Tibial nerve (tissue), 4 donors: ENCODE results near the gene TMEM109. TPM values are rescaled to one million over a fixed set of nuclear protein-coding genes. Genes with fewer than 3 reads are reported as not detected.

ENCODE experiments used
- DNase-seq, 2 donors: peaks; one replicate each; pipeline ENCODE4 v3.0.0-alpha.2; 2019; ENCODE audit warnings: low spot score in 2 of 2
- H3K27ac ChIP-seq, 4 donors: fragments of 200-600 bp; sonication (generic) in 3 of 4; one replicate each; pipeline ENCODE4 v1.5.1; 2017 to 2019; ENCODE audit warnings: mild to moderate bottlenecking in 1 of 4
- H3K27me3 ChIP-seq, 2 donors: fragments of 200-600 bp; sonication (generic) in 1 of 2; one replicate each; pipeline versions ENCODE4 v1.5.1 to v1.6.0; 2017 to 2019
- H3K36me3 ChIP-seq, 3 donors: fragments of 200-600 bp; sonication (generic); one replicate each; pipeline ENCODE4 v1.5.1; 2018 to 2019
- H3K4me1 ChIP-seq, 4 donors: fragments of 200-600 bp; sonication (generic) in 3 of 4; one replicate each; pipeline ENCODE4 v1.5.1; 2017 to 2019
- H3K4me3 ChIP-seq, 4 donors: fragments of 200-600 bp; sonication (generic) in 3 of 4; one replicate each; pipeline ENCODE4 v1.5.1; 2017 to 2019; ENCODE audit warnings: mild to moderate bottlenecking in 1 of 4, moderate library complexity in 1 of 4
- H3K9me3 ChIP-seq, 4 donors: fragments of 200-600 bp; sonication (generic) in 3 of 4; one replicate each; pipeline ENCODE4 v1.5.1; 2017 to 2019
- CTCF ChIP-seq, 5 experiments: fragments of 200-600 bp in 3 of 5; fragments of 450-650 bp in 2 of 5; sonication (generic) in 3 of 5; IDR thresholded peaks; one replicate each; pipeline ENCODE4 v1.5.1; 2016 to 2019; ENCODE audit warnings: antibody characterized with exemption in 5 of 5, mild to moderate bottlenecking in 3 of 5, moderate library complexity in 2 of 5
- EP300 ChIP-seq, 2 donors: sonication (generic); formaldehyde crosslinking; IDR thresholded peaks; one replicate each; pipeline ENCODE4 v1.6.1; 2017; ENCODE audit warnings: antibody characterized with exemption in 2 of 2, mild to moderate bottlenecking in 1 of 2
- POLR2A ChIP-seq, 2 donors: fragments of 450-650 bp; IDR thresholded peaks; one replicate each; pipeline ENCODE4 v1.6.1; 2017; ENCODE audit warnings: antibody characterized with exemption in 2 of 2, mild to moderate bottlenecking in 2 of 2, moderate library complexity in 2 of 2
- WGBS, 2 donors: methylation state at CpG; one replicate each; pipeline ENCODE4 v1.1.5; 2018; 5-methylcytosine and 5-hydroxymethylcytosine counted together
- total RNA-seq, 4 donors: library from RNA; depleted of rRNA; stranded (reverse); fragments of >200 nt; gene quantifications; one replicate each; pipeline ENCODE4 v1.1.0, GENCODE V29; 2016

The TMEM109 gene
- total RNA-seq, 4 donors from 2014 or later = 173 to 300 (median 197) TPM

DNA sequence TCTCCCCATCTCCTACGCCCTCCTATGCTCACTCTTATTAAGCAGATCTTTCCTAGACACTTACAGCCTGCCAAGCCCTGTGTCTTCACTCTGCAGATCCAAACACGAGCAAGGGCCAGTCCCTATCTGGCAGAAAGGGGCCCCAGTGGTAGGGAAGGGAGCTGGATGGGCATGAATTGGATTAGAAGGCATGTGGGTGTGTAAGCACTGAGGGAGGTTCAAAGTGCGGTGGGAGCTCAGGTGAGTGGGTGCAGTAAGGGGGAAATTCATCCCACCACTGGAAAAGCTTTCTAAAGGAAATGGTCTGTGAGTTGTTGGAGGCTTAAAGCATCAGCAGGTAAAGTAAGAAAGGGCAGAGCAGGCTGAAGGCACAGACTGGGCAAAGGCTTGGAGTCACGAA lies 15.8 kb downstream of the TMEM109 start:
- H3K9me3 ChIP-seq = no peaks in the 10 kb centered on the region
- TF ChIP-seq CTCF (IDR thresholded peaks at IDR 0.05) = no peak
- no peak for TF ChIP-seq POLR2A (IDR thresholded peaks at IDR 0.05)
- no peak for TF ChIP-seq EP300 (IDR thresholded peaks at IDR 0.05)
- DNase-seq = no peak
- no peak overlapping the region for H3K4me3 ChIP-seq
- H3K27ac ChIP-seq = no peak overlapping the region
- H3K4me1 ChIP-seq = peaks cover 0 to 18% (median 8%) of the 10 kb centered on the region in 4 donors
- peaks cover 0 to 7% of the 10 kb centered on the region in 2 donors for H3K27me3 ChIP-seq
- WGBS, 2 donors = 80 to 83% methylated on average over 4 of the region's 4 CpGs
- peaks cover 0 to 38% (median 0%) of the 10 kb centered on the region in 3 donors for H3K36me3 ChIP-seq

- Histone ChIP-seq H3K9me3 (no peaks in the 10 kb centered on the region), H3K27ac (no peak overlapping the region), H3K36me3 (peaks cover 0 to 38% (median 0%) of the 10 kb centered on the region in 3 donors), H3K4me1 (peaks cover 0 to 12% (median 1%) of the 10 kb centered on the region in 4 donors), H3K4me3 (no peak overlapping the region), H3K27me3 (peaks cover 0 to under 1% of the 10 kb centered on the region in 2 donors)
- no peak for DNase-seq
- WGBS, 2 donors = 95 to 100% methylated on average over 2 to 4 of the region's 4 CpGs
- TF ChIP-seq CTCF (IDR thresholded peaks at IDR 0.05) (no peak), EP300 (IDR thresholded peaks at IDR 0.05) (no peak), POLR2A (IDR thresholded peaks at IDR 0.05) (no peak)
Measured at GRCh38 chr11:60930394-60930793, 16.4 kb downstream of the TMEM109 start.

- H3K27me3 ChIP-seq = no peaks in the 10 kb centered on the region
- no peak for DNase-seq
- H3K9me3 ChIP-seq = no peaks in the 10 kb centered on the region
- peaks cover 0 to 50% (median 0%) of the 10 kb centered on the region in 3 donors for H3K36me3 ChIP-seq
- no peak for TF ChIP-seq POLR2A (IDR thresholded peaks at IDR 0.05)
- no peak for TF ChIP-seq EP300 (IDR thresholded peaks at IDR 0.05)
- no peak for TF ChIP-seq CTCF (IDR thresholded peaks at IDR 0.05)
- H3K27ac ChIP-seq = peak overlapping the region in 1 of 4 donors; percentile 53
- 80 to 84% methylated on average over 8 to 9 of the region's 9 CpGs for WGBS, 2 donors
- H3K4me1 ChIP-seq = peaks cover 0 to 8% (median 0%) of the 10 kb centered on the region in 4 donors
- H3K4me3 ChIP-seq = no peak overlapping the region
Measured at GRCh38 chr11:60931917-60932316, 18.0 kb downstream of the TMEM109 start.

DNA sequence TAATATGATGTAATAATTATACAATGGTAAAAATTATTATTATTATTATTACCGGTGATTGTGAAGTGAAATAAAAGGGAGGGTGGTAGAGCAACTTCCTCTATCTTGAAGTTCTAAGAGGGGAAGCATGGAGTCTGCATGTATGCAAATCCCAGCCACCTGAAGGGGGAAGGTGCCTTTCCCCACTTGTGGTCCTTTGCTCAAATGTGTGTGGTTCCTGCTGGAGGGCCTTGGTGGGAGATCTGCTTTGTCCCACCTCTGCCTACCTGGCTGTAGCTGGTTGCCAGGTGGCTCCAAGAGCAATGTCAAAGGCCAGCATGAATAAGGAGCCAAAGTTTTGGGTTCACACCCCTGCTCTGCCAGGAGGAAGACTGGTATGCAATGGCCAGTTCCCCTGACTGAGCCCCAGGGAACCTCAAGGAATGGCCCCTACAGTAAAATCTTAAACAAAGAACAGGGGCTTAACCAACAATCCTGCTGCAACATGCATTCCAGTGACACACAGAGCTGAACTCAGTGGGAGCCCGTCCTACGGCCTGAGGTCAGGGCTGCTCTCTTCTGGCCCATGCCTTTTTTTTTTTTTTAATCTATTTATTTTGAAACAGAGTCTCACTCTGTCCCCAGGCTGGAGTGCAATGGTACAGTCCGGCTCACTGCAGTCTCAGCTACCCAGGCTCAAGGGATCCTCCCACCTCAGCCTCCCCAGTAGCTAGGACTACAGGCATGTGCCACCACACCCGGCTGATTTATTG lies 18.8 kb downstream of the TMEM109 start:
- H3K9me3 ChIP-seq = no peaks in the 10 kb centered on the region
- TF ChIP-seq CTCF (IDR thresholded peaks at IDR 0.05) (no peak), EP300 (IDR thresholded peaks at IDR 0.05) (no peak), POLR2A (IDR thresholded peaks at IDR 0.05) (no peak)
- H3K4me3 ChIP-seq = no peak overlapping the region
- DNase-seq = no peak
- H3K36me3 ChIP-seq = peaks cover 0 to 58% (median 0%) of the 10 kb centered on the region in 3 donors
- H3K27me3 ChIP-seq = no peaks in the 10 kb centered on the region
- no peak overlapping the region for H3K27ac ChIP-seq
- H3K4me1 ChIP-seq = peaks cover 0 to 15% (median 0%) of the 10 kb centered on the region in 4 donors
- WGBS, 2 donors = 52 to 55% methylated on average over 5 of the region's 5 CpGs

DNA sequence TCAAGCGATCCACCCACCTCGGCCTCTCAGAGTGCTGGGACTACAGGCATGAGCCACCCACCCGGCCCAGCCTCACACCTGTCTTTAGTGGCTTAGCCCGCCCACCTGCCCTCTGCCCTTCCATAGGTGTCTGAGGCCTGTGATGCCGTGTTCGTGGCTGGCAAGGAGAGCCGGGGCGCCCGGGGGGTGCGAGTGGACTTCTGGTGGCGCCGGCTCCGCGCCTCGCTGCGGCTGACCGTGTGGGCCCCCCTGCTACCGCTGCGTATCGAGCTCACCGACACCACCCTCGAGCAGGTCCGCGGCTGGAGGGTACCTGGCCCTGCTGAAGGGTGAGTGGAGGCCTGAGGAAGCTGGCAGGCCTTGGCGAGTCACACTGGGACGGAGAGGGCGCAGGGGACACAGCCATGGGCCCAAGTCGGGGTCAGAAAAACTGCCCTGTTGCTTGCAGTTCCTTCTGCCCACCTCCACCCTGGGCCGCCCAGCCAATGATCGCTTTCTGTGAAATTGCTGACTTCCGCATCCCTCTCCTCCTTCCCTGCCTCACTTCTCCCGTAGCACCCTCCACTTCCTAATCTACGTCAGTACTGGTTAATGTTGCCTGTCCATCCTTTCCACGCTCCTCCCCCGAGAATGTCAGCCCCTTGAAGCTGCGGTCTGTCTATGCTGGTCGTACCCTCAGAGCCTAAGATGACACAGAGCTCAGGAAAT lies 19.6 kb downstream of the TMEM109 start:
- H3K4me1 ChIP-seq = peaks cover 0 to 15% (median 0%) of the 10 kb centered on the region in 4 donors
- H3K9me3 ChIP-seq = no peaks in the 10 kb centered on the region
- H3K36me3 ChIP-seq = peaks cover 0 to 62% (median 0%) of the 10 kb centered on the region in 3 donors
- no peaks in the 10 kb centered on the region for H3K27me3 ChIP-seq
- no peak overlapping the region for H3K4me3 ChIP-seq
- WGBS, 2 donors = 92 to 93% methylated on average over 27 to 37 of the region's 37 CpGs
- H3K27ac ChIP-seq = no peak overlapping the region
- no peak for DNase-seq
- TF ChIP-seq CTCF (IDR thresholded peaks at IDR 0.05) = no peak
- no peak for TF ChIP-seq EP300 (IDR thresholded peaks at IDR 0.05)
- TF ChIP-seq POLR2A (IDR thresholded peaks at IDR 0.05) = no peak
